Panc1 (cell line): ENCODE results near the gene CHST11.

Source experiments
- CTCF ChIP-seq: fragments of 450-650 bp; IDR thresholded peaks from 2 replicates; pipeline ENCODE4 v1.5.1; 2017; ENCODE audit warnings: mild to moderate bottlenecking
- POLR2AphosphoS5 ChIP-seq: IDR thresholded peaks from 2 replicates; pipeline ENCODE4 v1.6.1; 2012; ENCODE audit warnings: mild to moderate bottlenecking, low read depth, low read length, moderate library complexity

GRCh38 chr12:104736307-104736706 lies 279.6 kb downstream of the CHST11 start:
- TF ChIP-seq CTCF, result no peak
- no peak for TF ChIP-seq POLR2AphosphoS5
